Measurements from ENCODE around the gene AGAP1.

Gene AGAP1

GRCh38 chr2:235810846-235811245 is 317.0 kb downstream of the AGAP1 start:
- DNase-seq (ENCODE audit: low spot score), result no peak

GRCh38 chr2:235811446-235812184 is 317.8 kb downstream of the AGAP1 start:
- no peak for DNase-seq (ENCODE audit: low spot score)

- DNase-seq (ENCODE audit: low spot score), result no peak
These were observed 318.4 kb downstream of the AGAP1 start for GRCh38 chr2:235812185-235812665.

- DNase-seq (ENCODE audit: low spot score), result no peak
These were observed 319.6 kb downstream of the AGAP1 start for GRCh38 chr2:235813398-235813797.

- DNase-seq (ENCODE audit: low spot score), result no peak
These were observed 326.7 kb downstream of the AGAP1 start for GRCh38 chr2:235820571-235820970.

GRCh38 chr2:235824331-235824730 is 330.5 kb downstream of the AGAP1 start:
- DNase-seq (ENCODE audit: low spot score), result no peak

GRCh38 chr2:235825946-235826345 is 332.1 kb downstream of the AGAP1 start:
- DNase-seq (ENCODE audit: low spot score), result no peak

- no peak for DNase-seq (ENCODE audit: low spot score)
These were observed 333.0 kb downstream of the AGAP1 start for GRCh38 chr2:235826826-235827225.

- DNase-seq (ENCODE audit: low spot score), result peak; percentile 1
These were observed 333.7 kb downstream of the AGAP1 start for GRCh38 chr2:235827585-235827992.

- DNase-seq (ENCODE audit: low spot score), result no peak
These were observed 335.9 kb downstream of the AGAP1 start for GRCh38 chr2:235829726-235830125.

- no peak for DNase-seq (ENCODE audit: low spot score)
These were observed 337.9 kb downstream of the AGAP1 start for GRCh38 chr2:235831755-235832154.

GRCh38 chr2:235832941-235833340 is 339.1 kb downstream of the AGAP1 start:
- DNase-seq (ENCODE audit: low spot score), result no peak

- DNase-seq (ENCODE audit: low spot score), result no peak
These were observed 340.3 kb downstream of the AGAP1 start for GRCh38 chr2:235833971-235834620.

- no peak for DNase-seq (ENCODE audit: low spot score)
These were observed 340.9 kb downstream of the AGAP1 start for GRCh38 chr2:235834781-235835180.

GRCh38 chr2:235835810-235836209 is 342.0 kb downstream of the AGAP1 start:
- no peak for DNase-seq (ENCODE audit: low spot score)

GRCh38 chr2:235836491-235836911 is 342.7 kb downstream of the AGAP1 start:
- no peak for DNase-seq (ENCODE audit: low spot score)

GRCh38 chr2:235839226-235839625 is 345.4 kb downstream of the AGAP1 start:
- DNase-seq (ENCODE audit: low spot score), result no peak

GRCh38 chr2:235839974-235840373 is 346.1 kb downstream of the AGAP1 start:
- no peak for DNase-seq (ENCODE audit: low spot score)

GRCh38 chr2:235841863-235842262 is 348.0 kb downstream of the AGAP1 start:
- DNase-seq (ENCODE audit: low spot score), result no peak

- DNase-seq (ENCODE audit: low spot score), result no peak
These were observed 349.1 kb downstream of the AGAP1 start for GRCh38 chr2:235842941-235843340.

GRCh38 chr2:235843591-235844395 is 349.9 kb downstream of the AGAP1 start:
- no peak for DNase-seq (ENCODE audit: low spot score)

- DNase-seq (ENCODE audit: low spot score), result no peak
These were observed 350.7 kb downstream of the AGAP1 start for GRCh38 chr2:235844561-235844960.

- no peak for DNase-seq (ENCODE audit: low spot score)
These were observed 351.4 kb downstream of the AGAP1 start for GRCh38 chr2:235845245-235845644.
